PC-9 (cell line): ENCODE data around the gene MBNL2. TPM values are rescaled to one million over a fixed set of nuclear protein-coding genes. Genes with fewer than 3 reads are reported as not detected.

Experiments
- BruUV-seq: library from RNA; stranded (reverse); fragments of 400-500 nt; replicated peaks from 2 replicates; lab custom pipeline; 2021; lab: Mats Ljungman, UMichigan
- CTCF ChIA-PET: fragments of 300-600 bp; sonication (Branson Sonifier 250); formaldehyde crosslinking; loops from one replicate; lab custom pipeline; 2022; ENCODE audit warnings: antibody characterized with exemption; lab: Charles Lee
- POLR2A ChIA-PET: fragments of 300-600 bp; sonication (Branson Sonifier 250); formaldehyde crosslinking; loops from one replicate; lab custom pipeline; 2022; ENCODE audit warnings: antibody characterized with exemption; ENCODE audit not compliant: unreplicated experiment; lab: Charles Lee
- DNase-seq, 2 experiments: peaks; one replicate each; pipeline versions ENCODE4 v3.0.0 to v3.0.0-alpha.2; 2015 to 2022; ENCODE audit warnings: mixed read lengths in 1 of 2
- H2AFZ ChIP-seq: fragments of 200-600 bp; sonication (generic); 2 replicates; pipeline ENCODE4 v1.8.1; 2017; ENCODE audit warnings: antibody characterized with exemption
- H3F3A ChIP-seq: fragments of 200-600 bp; sonication (generic); 2 replicates; pipeline ENCODE4 v1.8.1; 2017; ENCODE audit warnings: antibody characterized with exemption, mild to moderate bottlenecking, low read depth; ENCODE audit not compliant: insufficient read depth
- H3K27ac ChIP-seq: fragments of 200-600 bp; sonication (generic); 2 replicates; pipeline ENCODE4 v1.6.1; 2016; ENCODE audit warnings: mixed run types
- H3K27me3 ChIP-seq: fragments of 200-600 bp; sonication (generic); 2 replicates; pipeline ENCODE4 v1.6.1; 2016; ENCODE audit warnings: low read depth, mixed run types; ENCODE audit not compliant: insufficient read depth
- H3K36me3 ChIP-seq: fragments of 200-600 bp; sonication (generic); 2 replicates; pipeline ENCODE4 v1.6.1; 2016; ENCODE audit warnings: low read depth, mixed run types
- H3K4me1 ChIP-seq: fragments of 200-600 bp; sonication (generic); replicated peaks from 2 replicates; pipeline ENCODE4 v1.6.1; 2016; ENCODE audit warnings: mixed run types; ENCODE audit not compliant: insufficient read depth
- H3K4me2 ChIP-seq: fragments of 200-600 bp; sonication (generic); 2 replicates; pipeline ENCODE4 v1.6.1; 2017; ENCODE audit warnings: mixed run types
- H3K4me3 ChIP-seq: fragments of 200-600 bp; sonication (generic); 2 replicates; pipeline ENCODE4 v1.6.1; 2016; ENCODE audit warnings: mixed run types
- H3K79me2 ChIP-seq: fragments of 200-600 bp; sonication (generic); 2 replicates; pipeline ENCODE4 v1.6.1; 2017; ENCODE audit warnings: low read depth, mixed run types
- H3K9me2 ChIP-seq: fragments of 200-600 bp; sonication (generic); 2 replicates; pipeline ENCODE4 v1.8.1; 2017; ENCODE audit warnings: mild to moderate bottlenecking; ENCODE audit not compliant: insufficient read depth
- H3K9me3 ChIP-seq: fragments of 200-600 bp; sonication (generic); 2 replicates; pipeline ENCODE4 v1.8.1; 2016; ENCODE audit warnings: low read depth; ENCODE audit not compliant: insufficient read depth
- H4K20me1 ChIP-seq: fragments of 200-600 bp; sonication (generic); 2 replicates; pipeline ENCODE4 v1.8.1; 2017; ENCODE audit not compliant: insufficient read depth
- CTCF ChIP-seq: fragments of 200-600 bp; sonication (generic); conservative IDR thresholded peaks from 2 replicates; pipeline ENCODE4 v1.6.1; 2017; ENCODE audit warnings: mixed run types, antibody characterized with exemption, mild to moderate bottlenecking, moderate library complexity
- EZH2 ChIP-seq: fragments of 200-600 bp; sonication (generic); IDR thresholded peaks from 2 replicates; pipeline ENCODE4 v1.8.0; 2017; ENCODE audit warnings: antibody characterized with exemption, low read depth
- intact Hi-C: fragments of 100-400 bp; cut with micrococcal nuclease; formaldehyde crosslinking; loops from one replicate; pipeline ENCODE4 v1.10.0; 2022; ENCODE audit not compliant: unreplicated experiment
- total RNA-seq: library from RNA; stranded (reverse); gene quantifications from 2 replicates; pipeline ENCODE4 v1.2.3, GENCODE V29; 2021

Gene MBNL2
- total RNA-seq, 1 experiment from 2014 or later: 91.3 TPM

DNA sequence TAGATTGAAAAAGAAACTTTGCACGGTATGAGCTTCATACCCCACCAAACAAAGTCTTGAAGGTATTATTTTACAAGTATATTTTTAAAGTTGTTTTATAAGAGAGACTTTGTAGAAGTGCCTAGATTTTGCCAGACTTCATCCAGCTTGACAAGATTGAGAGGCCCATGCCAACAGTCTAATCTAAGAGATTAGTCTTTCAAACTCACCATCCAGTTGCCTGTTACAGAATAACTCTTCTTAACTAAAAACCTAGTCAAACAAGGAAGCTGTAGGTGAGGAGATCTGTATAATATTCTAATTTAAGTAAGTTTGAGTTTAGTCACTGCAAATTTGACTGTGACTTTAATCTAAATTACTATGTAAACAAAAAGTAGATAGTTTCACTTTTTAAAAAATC is 169.9 kb downstream of the MBNL2 start:
- DNase-seq: no peak
- Histone ChIP-seq H3K79me2 (no peaks in the 10 kb centered on the region; the same call in 1 of the 2 replicates), H4K20me1 (peaks cover 16% of the 10 kb centered on the region), H3F3A (peaks cover 37% of the 10 kb centered on the region), H3K9me2 (no peaks in the 10 kb centered on the region), H3K27me3 (no peaks in the 10 kb centered on the region), H3K4me1 (peaks cover 10% of the 10 kb centered on the region), H3K4me2 (no peak overlapping the region), H3K36me3 (peaks cover 42% of the 10 kb centered on the region), H3K27ac (no peak overlapping the region), H2AFZ (no peak overlapping the region), H3K4me3 (no peak overlapping the region), H3K9me3 (no peaks in the 10 kb centered on the region)
- POLR2A ChIA-PET: no interaction called here
- intact Hi-C loops: no loop called here
- CTCF ChIA-PET: interaction anchor here (0.7 kb wide), 1 partner anchor 277 kb away, joined by 4 read pairs; no protein-coding TSS in a partner anchor
- no TSS peak for BruUV-seq
- TF ChIP-seq CTCF (no peak), EZH2 (no peak)

DNA sequence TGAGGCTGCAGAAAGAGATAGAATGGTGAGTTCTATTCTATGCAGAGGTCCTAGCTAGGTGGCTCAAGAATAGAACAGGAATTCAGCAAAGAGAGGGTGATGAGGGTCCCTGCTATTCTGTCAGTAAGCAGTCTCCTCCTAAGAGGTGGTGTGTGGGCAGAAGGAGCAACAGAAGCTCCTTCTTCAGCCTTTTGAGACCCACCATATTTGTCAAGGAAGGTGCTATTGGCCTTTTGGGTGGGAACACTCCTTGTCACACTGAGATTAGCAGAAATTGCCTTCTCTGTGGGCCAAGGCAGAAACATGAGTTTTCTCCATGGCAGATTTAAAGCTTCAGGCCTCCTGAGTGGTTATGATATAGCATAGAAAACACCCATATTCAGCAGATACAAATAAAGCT is 172.4 kb downstream of the MBNL2 start:
- ChIA-PET CTCF (no interaction called here), POLR2A (no interaction called here)
- intact Hi-C loops: no loop called here

GRCh38 chr13:97395447-97396136 is 173.5 kb downstream of the MBNL2 start:
- Histone ChIP-seq H4K20me1 (no peaks in the 10 kb centered on the region; the same call in 1 of the 2 replicates), H3K36me3 (peaks cover 23% of the 10 kb centered on the region), H3K9me2 (no peaks in the 10 kb centered on the region), H3K27me3 (no peaks in the 10 kb centered on the region), H3K9me3 (no peaks in the 10 kb centered on the region), H3K4me1 (peaks cover 10% of the 10 kb centered on the region), H3F3A (peaks cover 22% of the 10 kb centered on the region), H3K4me2 (no peak overlapping the region), H3K79me2 (no peaks in the 10 kb centered on the region), H3K4me3 (no peak overlapping the region), H3K27ac (peak overlapping the region; percentile 45), H2AFZ (no peak overlapping the region)
- POLR2A ChIA-PET: no interaction called here
- TF ChIP-seq CTCF (no peak), EZH2 (no peak)
- DNase-seq: peak in 1 of 2 experiments; percentile 43
- intact Hi-C loops: no loop called here
- CTCF ChIA-PET: no interaction called here
- no TSS peak for BruUV-seq

More for the DNA sequence above, 172.4 kb downstream of the MBNL2 start:
- Histone ChIP-seq H3K4me3 (no peak overlapping the region), H3K9me2 (no peaks in the 10 kb centered on the region), H3K4me1 (peaks cover 10% of the 10 kb centered on the region), H3K27ac (peak overlapping the region; percentile 45; the same call in 1 of the 2 replicates), H2AFZ (no peak overlapping the region), H3K4me2 (no peak overlapping the region), H3K9me3 (no peaks in the 10 kb centered on the region), H3K79me2 (no peaks in the 10 kb centered on the region), H3F3A (peaks cover 29% of the 10 kb centered on the region), H3K36me3 (peaks cover 29% of the 10 kb centered on the region), H4K20me1 (peaks cover 3% of the 10 kb centered on the region), H3K27me3 (no peaks in the 10 kb centered on the region)
- no peak for DNase-seq
- TF ChIP-seq CTCF: no peak
- TF ChIP-seq EZH2: no peak
- BruUV-seq: no TSS peak
